Stromal cell of bone marrow (primary cell): ENCODE measurements around the gene ANKRD40.

ENCODE experiments used
- DNase-seq: peaks from one replicate; pipeline ENCODE4 v3.0.0-alpha.2; 2012; ENCODE audit warnings: low read depth

The ANKRD40 gene

DNA sequence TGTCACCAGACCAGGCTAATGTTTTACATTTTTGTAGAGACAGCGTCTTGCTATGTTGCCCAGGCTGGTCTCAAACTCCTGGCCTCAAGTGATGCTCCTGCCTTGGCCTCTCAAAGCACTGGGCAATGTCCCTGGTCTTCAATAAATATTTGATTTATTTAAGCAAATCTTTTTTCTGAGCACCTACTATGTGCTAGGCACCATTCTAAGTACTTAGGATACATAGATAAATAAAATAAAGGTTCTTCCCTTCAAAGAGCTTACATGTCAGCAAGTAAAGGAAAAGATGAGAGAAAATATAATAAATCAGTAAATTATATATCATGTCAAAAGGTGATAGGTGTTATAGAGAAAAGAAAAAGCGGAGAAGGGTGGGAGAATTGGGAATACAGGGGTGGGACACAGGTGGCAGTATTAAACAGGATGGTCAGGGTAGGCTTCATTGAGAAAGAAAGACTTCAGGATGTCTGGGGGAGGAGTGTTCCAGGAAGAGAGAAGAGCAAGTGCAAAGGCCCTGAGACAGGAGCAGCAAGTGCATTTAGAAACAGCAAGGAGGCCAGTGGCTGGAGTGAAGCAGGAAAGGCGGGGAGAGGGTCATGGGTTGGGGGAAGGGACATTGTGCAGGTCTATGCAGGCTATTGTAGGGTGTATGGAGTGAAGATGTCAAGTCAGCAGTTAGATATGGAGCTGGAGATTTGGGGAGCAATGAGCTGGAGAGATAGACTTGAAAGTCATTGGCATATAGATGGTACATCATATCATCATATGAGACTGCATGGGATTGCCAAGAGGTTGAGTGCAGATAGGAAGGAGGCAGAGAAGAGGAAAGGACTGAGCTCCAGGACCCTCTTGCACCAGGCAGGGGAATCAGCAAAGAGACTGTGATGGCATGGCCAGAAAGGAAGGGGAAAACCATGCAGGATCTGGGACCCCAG, 61.7 kb downstream of the ANKRD40 start:
- no peak for DNase-seq
